Loucy (cell line): ENCODE measurements around the gene ANO2.

Experiments used
- EZH2phosphoT487 ChIP-seq: fragments of 200-600 bp; IDR thresholded peaks from 2 replicates; pipeline ENCODE4 v1.6.1; 2018; ENCODE audit warnings: antibody characterized with exemption, mild to moderate bottlenecking, moderate library complexity, borderline replicate concordance
- TF ChIP-seq, protein P1 (sequence below): fragments of 200-600 bp; sonication (generic); conservative IDR thresholded peaks from 2 replicates; pipeline ENCODE4 v1.5.1; 2014; ENCODE audit warnings: mild to moderate bottlenecking, antibody characterized with exemption, low read length

DNA sequence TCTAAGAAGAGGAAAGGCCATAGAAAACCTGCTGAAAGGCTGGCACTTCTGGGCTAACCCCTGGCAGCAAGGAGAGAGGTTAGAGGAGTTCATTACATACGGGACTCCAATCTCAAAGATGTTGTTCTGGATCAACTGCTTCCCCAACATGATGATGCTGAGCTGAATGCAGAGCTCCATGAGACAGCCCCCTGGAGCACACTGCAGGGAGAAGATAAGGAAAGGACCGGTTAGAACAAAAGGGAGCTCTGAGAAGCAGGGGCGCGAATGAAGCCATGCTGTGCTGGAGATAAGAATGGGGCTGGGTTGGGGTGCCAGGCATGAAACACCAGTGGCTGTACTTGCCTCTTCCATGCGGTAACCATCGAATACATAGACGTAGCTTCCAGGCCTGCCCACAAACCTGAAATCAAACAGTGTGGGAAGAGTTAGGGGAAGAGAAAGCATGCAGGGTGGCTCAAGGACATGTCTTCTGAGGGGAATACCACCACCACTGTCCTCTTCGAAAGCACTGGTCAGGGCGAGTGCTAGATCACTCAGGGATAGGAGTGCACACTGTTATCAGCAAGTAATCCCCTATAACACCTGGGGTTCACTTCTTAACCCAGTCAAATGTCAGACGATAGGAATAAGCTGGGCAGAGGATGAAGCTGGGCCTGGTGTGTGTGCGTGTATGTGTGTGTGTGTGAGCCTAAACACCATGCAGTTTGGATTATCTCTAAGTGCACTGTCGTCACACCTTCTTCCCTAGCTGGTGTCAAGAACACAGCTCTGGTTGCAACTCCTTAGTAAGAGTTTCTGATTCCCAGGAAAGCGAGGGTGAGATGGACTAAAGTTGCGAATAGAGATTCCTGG lies 332.3 kb downstream of the ANO2 start:
- TF ChIP-seq, protein P1, sequence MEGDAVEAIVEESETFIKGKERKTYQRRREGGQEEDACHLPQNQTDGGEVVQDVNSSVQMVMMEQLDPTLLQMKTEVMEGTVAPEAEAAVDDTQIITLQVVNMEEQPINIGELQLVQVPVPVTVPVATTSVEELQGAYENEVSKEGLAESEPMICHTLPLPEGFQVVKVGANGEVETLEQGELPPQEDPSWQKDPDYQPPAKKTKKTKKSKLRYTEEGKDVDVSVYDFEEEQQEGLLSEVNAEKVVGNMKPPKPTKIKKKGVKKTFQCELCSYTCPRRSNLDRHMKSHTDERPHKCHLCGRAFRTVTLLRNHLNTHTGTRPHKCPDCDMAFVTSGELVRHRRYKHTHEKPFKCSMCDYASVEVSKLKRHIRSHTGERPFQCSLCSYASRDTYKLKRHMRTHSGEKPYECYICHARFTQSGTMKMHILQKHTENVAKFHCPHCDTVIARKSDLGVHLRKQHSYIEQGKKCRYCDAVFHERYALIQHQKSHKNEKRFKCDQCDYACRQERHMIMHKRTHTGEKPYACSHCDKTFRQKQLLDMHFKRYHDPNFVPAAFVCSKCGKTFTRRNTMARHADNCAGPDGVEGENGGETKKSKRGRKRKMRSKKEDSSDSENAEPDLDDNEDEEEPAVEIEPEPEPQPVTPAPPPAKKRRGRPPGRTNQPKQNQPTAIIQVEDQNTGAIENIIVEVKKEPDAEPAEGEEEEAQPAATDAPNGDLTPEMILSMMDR = no peak
- TF ChIP-seq EZH2phosphoT487 = no peak
